HAP-1 (cell line): ENCODE data around the gene TRMT1.
A peak's percentile ranks its signal among the peaks of the same experiment; 100 is the strongest.

ENCODE experiments used
- DNase-seq, 2 experiments: peaks; one replicate each; pipeline ENCODE4 v3.0.0-alpha.2; 2016 to 2020; ENCODE audit warnings: low spot score in 2 of 2
- H3K27me3 ChIP-seq: fragments of 250-450 bp; sonication (Bioruptor Pico); 2 replicates; pipeline ENCODE4 v1.5.1; 2020; ENCODE audit warnings: low read depth, mild to moderate bottlenecking, moderate library complexity
- H3K36me3 ChIP-seq: fragments of 250-450 bp; sonication (Bioruptor Pico); replicated peaks from 2 replicates; pipeline ENCODE4 v1.5.1; 2020; ENCODE audit warnings: mild to moderate bottlenecking
- H3K4me1 ChIP-seq: fragments of 250-450 bp; sonication (Bioruptor Pico); 2 replicates; pipeline ENCODE4 v1.5.1; 2020; ENCODE audit warnings: mild to moderate bottlenecking
- H3K4me3 ChIP-seq: fragments of 250-450 bp; sonication (Bioruptor Pico); 2 replicates; pipeline ENCODE4 v1.5.1; 2020; ENCODE audit warnings: mild to moderate bottlenecking, moderate library complexity
- H3K9me3 ChIP-seq: fragments of 250-450 bp; sonication (Bioruptor Pico); 2 replicates; pipeline ENCODE4 v1.5.1; 2020; ENCODE audit warnings: mild to moderate bottlenecking, moderate library complexity
- in situ Hi-C: fragments of 300-500 bp; cut with MboI; formaldehyde crosslinking; loops from 3 replicates; pipeline ENCODE4 v1.14.3; 2020; ENCODE audit warnings: low sequenced_read_pairs, inconsistent platforms, mixed read lengths

The TRMT1 gene

GRCh38 chr19:13092158-13092543 is 24.4 kb downstream of the TRMT1 start:
- no peak overlapping the region for H3K4me3 ChIP-seq
- no peaks in the 10 kb centered on the region for H3K27me3 ChIP-seq
- H3K4me1 ChIP-seq = 0 out of 2 replicates have a peak, but pooled peaks cover under 1% of the 10 kb centered on the region
- no peaks in the 10 kb centered on the region for H3K36me3 ChIP-seq
- no peak for DNase-seq
- in situ Hi-C loops = loop anchor here (5.0 kb wide), 1 partner anchor 115 kb away; no protein-coding TSS in a partner anchor
- no peaks in the 10 kb centered on the region for H3K9me3 ChIP-seq

GRCh38 chr19:13091400-13092157 is 25.0 kb downstream of the TRMT1 start:
- DNase-seq = no peak
- Histone ChIP-seq H3K4me3 (no peak overlapping the region), H3K4me1 (no peaks in the 10 kb centered on the region), H3K9me3 (no peaks in the 10 kb centered on the region), H3K36me3 (no peaks in the 10 kb centered on the region), H3K27me3 (no peaks in the 10 kb centered on the region)
- in situ Hi-C loops = loop anchor here (5.0 kb wide), 1 partner anchor 114 kb away; no protein-coding TSS in a partner anchor

DNA sequence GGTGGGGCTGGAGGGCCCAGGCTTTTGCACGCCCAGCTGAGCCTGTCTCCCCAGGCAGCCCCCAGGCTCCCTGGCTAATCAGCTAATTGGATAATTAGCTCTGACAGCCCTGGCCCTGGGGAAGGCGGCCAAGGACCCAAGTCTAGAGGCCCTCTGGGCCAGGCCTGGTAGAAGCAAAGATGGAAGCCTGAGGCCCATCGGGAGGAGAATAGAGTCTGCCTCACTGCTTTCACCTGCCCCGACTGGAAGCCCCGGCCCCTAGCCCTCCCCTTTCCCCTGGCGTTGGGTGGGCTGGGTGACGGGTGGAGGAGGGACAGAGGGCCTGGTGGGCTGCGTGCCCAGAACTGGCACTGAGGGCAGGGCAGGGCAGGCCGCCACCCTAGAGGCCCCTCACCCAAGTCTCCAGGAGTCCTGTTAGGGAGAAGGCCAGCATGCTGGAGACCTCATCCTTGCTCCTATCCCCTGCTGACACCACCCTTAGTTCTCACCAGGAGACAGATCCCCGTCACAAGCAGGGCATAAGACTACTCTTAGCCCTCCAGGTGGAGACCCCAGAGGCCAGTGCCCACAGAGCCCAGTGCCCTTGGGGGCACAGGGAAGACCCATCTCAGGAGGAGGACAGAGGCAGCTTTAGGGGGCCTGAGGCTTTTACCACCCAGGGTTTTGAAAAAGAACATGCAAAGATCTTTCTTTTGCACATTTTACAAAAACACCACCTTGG is 25.9 kb downstream of the TRMT1 start:
- Histone ChIP-seq H3K4me3 (no peak overlapping the region), H3K9me3 (no peaks in the 10 kb centered on the region), H3K27me3 (no peaks in the 10 kb centered on the region), H3K36me3 (no peaks in the 10 kb centered on the region), H3K4me1 (no peaks in the 10 kb centered on the region)
- in situ Hi-C loops = loop anchor here (5.0 kb wide), 1 partner anchor 113 kb away; no protein-coding TSS in a partner anchor
- no peak for DNase-seq

DNA sequence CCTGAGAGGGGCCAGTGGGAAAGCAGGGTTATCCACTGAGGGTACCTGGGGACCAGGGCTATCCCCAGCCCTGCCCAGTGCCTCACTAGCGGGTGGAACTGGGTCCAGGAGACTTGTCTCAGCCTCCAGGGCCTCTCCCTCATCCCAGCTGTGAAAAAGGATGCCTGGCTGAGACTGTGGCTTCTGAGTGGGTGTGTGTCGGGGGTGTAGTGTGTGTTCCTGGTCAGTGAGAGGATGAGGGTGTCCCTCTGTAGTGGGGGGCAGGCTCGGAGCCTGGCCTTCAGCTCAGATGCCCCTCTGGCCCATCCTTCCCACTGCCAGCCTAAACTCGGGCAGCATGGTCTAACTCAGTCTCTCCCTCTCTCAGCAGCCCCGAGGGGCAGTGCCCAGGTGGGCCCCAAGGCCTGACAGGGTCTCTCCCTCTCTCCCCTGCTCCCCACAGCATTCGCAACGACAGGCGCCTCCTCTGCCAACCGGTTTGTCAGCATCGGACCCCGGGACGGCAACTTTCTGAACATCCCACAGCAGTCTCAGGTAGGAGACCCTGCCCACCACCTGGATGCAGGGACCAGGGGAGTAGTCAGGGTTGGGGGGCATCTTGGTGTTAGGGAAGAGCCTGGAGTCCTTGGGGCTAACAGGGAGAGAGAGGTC is 26.6 kb downstream of the TRMT1 start:
- no peak for DNase-seq
- Histone ChIP-seq H3K36me3 (no peaks in the 10 kb centered on the region), H3K4me3 (no peak overlapping the region), H3K27me3 (no peaks in the 10 kb centered on the region), H3K4me1 (no peaks in the 10 kb centered on the region), H3K9me3 (no peaks in the 10 kb centered on the region)
- in situ Hi-C loops = loop anchor here (5.0 kb wide), 1 partner anchor 113 kb away; no protein-coding TSS in a partner anchor

- no peaks in the 10 kb centered on the region for H3K4me1 ChIP-seq
- peak in 1 of 2 experiments; percentile 29 for DNase-seq
- H3K9me3 ChIP-seq = no peaks in the 10 kb centered on the region
- no peak overlapping the region for H3K4me3 ChIP-seq
- H3K36me3 ChIP-seq = no peaks in the 10 kb centered on the region
- H3K27me3 ChIP-seq = no peaks in the 10 kb centered on the region
- in situ Hi-C loops = no loop called here
These were observed 27.2 kb downstream of the TRMT1 start for GRCh38 chr19:13089139-13089856.

GRCh38 chr19:13087795-13088537 is 28.6 kb downstream of the TRMT1 start:
- in situ Hi-C loops = no loop called here
- Histone ChIP-seq H3K27me3 (no peaks in the 10 kb centered on the region), H3K4me3 (no peak overlapping the region), H3K36me3 (no peaks in the 10 kb centered on the region; the same call in 1 of the 2 replicates), H3K4me1 (no peaks in the 10 kb centered on the region), H3K9me3 (no peaks in the 10 kb centered on the region)
- DNase-seq = no peak

DNA sequence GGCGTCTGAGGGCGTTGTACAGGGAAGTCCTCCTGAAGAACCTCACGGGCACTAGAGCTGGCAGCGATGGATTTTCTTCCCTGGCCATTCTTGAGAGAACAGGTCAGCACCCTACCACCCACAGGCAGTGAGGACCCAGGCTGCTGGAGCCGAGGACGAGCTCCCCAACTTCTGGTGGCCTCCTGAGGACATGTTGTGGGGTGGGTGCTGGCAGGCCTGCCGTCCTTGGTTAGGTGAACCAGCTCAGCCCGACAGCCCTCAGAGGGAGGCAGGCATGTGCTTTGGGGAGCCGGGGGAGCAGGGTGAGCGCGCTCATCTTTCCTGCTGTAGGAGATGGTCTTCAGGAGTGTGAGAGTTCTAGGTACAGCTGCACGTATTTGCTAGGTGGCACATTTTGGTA is 29.2 kb downstream of the TRMT1 start:
- Histone ChIP-seq H3K4me3 (no peak overlapping the region), H3K36me3 (no peaks in the 10 kb centered on the region; the same call in 1 of the 2 replicates), H3K27me3 (no peaks in the 10 kb centered on the region), H3K4me1 (no peaks in the 10 kb centered on the region), H3K9me3 (no peaks in the 10 kb centered on the region)
- in situ Hi-C loops = no loop called here
- DNase-seq = no peak

GRCh38 chr19:13086341-13086740 is 30.2 kb downstream of the TRMT1 start:
- Histone ChIP-seq H3K4me1 (no peaks in the 10 kb centered on the region), H3K36me3 (no peaks in the 10 kb centered on the region; the same call in 1 of the 2 replicates), H3K27me3 (no peaks in the 10 kb centered on the region), H3K9me3 (no peaks in the 10 kb centered on the region), H3K4me3 (no peak overlapping the region)
- in situ Hi-C loops = no loop called here
- no peak for DNase-seq

DNA sequence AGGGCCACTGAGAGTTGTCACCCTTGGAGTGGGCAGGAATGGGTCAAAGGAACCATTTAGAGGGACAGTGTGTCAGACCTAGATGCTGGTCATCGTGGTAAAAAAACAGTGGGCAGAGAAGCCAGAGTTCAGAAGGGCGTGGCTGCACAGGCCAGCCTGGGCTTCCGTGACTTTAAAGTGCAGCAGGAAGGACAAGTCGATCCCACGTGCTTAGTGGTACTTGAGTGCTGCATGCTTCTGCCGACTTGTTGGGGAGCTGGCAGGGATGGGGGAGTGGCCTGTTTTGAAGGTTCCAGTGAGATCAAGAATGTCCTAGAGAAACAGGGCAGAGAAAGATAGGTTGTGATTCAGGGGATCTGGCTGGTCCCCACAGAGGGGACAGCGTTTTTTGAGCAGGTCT is 30.9 kb downstream of the TRMT1 start:
- in situ Hi-C loops = no loop called here
- Histone ChIP-seq H3K4me3 (no peak overlapping the region), H3K9me3 (no peaks in the 10 kb centered on the region), H3K36me3 (no peaks in the 10 kb centered on the region; the same call in 1 of the 2 replicates), H3K4me1 (no peaks in the 10 kb centered on the region), H3K27me3 (no peaks in the 10 kb centered on the region)
- no peak for DNase-seq

DNA sequence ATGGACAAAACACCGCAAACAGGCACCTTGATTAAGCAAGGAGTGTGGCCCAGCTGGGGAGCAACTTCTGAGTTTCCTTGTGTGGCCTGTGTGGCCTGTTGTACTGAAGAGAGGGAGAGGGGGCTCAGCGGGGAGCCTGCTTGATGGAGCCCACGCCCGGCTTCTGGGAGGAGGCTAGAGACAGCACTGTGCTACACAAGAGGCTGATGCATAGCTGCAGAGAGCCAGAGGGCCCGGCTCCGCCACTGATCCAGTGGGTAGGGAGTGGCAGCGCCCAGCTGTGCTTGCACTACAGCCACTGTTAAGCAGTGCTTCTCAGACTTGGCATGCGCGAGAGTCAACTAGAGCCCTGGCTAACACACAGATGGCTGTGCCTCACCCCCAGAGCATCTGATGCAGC is 32.9 kb downstream of the TRMT1 start:
- in situ Hi-C loops = no loop called here
- no peak overlapping the region for H3K4me3 ChIP-seq
- H3K4me1 ChIP-seq = no peaks in the 10 kb centered on the region
- no peaks in the 10 kb centered on the region; the same call in 1 of the 2 replicates for H3K36me3 ChIP-seq
- DNase-seq = no peak
- no peaks in the 10 kb centered on the region for H3K9me3 ChIP-seq
- no peaks in the 10 kb centered on the region for H3K27me3 ChIP-seq

GRCh38 chr19:13083008-13083404 is 33.5 kb downstream of the TRMT1 start:
- Histone ChIP-seq H3K4me3 (no peak overlapping the region), H3K9me3 (no peaks in the 10 kb centered on the region), H3K36me3 (no peaks in the 10 kb centered on the region; the same call in 1 of the 2 replicates), H3K27me3 (no peaks in the 10 kb centered on the region), H3K4me1 (no peaks in the 10 kb centered on the region)
- in situ Hi-C loops = no loop called here
- DNase-seq = no peak

- Histone ChIP-seq H3K4me1 (no peaks in the 10 kb centered on the region), H3K4me3 (no peak overlapping the region), H3K36me3 (no peaks in the 10 kb centered on the region; the same call in 1 of the 2 replicates), H3K9me3 (no peaks in the 10 kb centered on the region), H3K27me3 (no peaks in the 10 kb centered on the region)
- no peak for DNase-seq
- in situ Hi-C loops = no loop called here
These were observed 34.1 kb downstream of the TRMT1 start for GRCh38 chr19:13082192-13083007.
